Measurements from ENCODE around the gene USP3. TPM values are rescaled to one million over a fixed set of nuclear protein-coding genes. Genes with fewer than 3 reads are reported as not detected.

Gene USP3
- total RNA-seq, 2 donors from 2014 or later, result 44.2 to 45.8 TPM

GRCh38 chr15:63491116-63491827 is 13.1 kb upstream of the USP3 start:
- no peak overlapping the region for H3K27ac ChIP-seq

GRCh38 chr15:63491979-63492378 is 12.4 kb upstream of the USP3 start:
- intact Hi-C loops (cut with DNase I), result loop anchor here (10.0 kb wide), 1 partner anchor 573 kb away; no protein-coding TSS in a partner anchor
- no peaks in the 10 kb centered on the region for H3K36me3 ChIP-seq
- TF ChIP-seq POLR2AphosphoS5 (IDR thresholded peaks at IDR 0.05) (no peak), POLR2A (IDR thresholded peaks at IDR 0.05) (no peak), CTCF (IDR thresholded peaks at IDR 0.05) (no peak)
- DNase-seq (ENCODE audit: low spot score), result no peak
- H3K27me3 ChIP-seq (replicated peaks; ENCODE audit: insufficient read depth), result no peaks in the 10 kb centered on the region
- no peaks in the 10 kb centered on the region for H3K4me1 ChIP-seq (replicated peaks)
- no peaks in the 10 kb centered on the region for H3K9me3 ChIP-seq
- WGBS, result 69% methylated on average over 6 of the region's 6 CpGs
- no peak overlapping the region for H3K27ac ChIP-seq
- no peak overlapping the region for H3K4me3 ChIP-seq

More at GRCh38 chr15:63491116-63491827, 13.1 kb upstream of the USP3 start:
- intact Hi-C loops (cut with DNase I), result loop anchor here (10.0 kb wide), 1 partner anchor 574 kb away; no protein-coding TSS in a partner anchor
- TF ChIP-seq POLR2A (IDR thresholded peaks at IDR 0.05) (no peak), CTCF (IDR thresholded peaks at IDR 0.05) (no peak), POLR2AphosphoS5 (IDR thresholded peaks at IDR 0.05) (no peak)
- H3K4me3 ChIP-seq, result no peak overlapping the region
- H3K27me3 ChIP-seq (replicated peaks; ENCODE audit: insufficient read depth), result no peaks in the 10 kb centered on the region
- 74% methylated on average over 5 of the region's 5 CpGs for WGBS
- H3K4me1 ChIP-seq (replicated peaks), result no peaks in the 10 kb centered on the region
- no peaks in the 10 kb centered on the region for H3K36me3 ChIP-seq
- H3K9me3 ChIP-seq, result no peaks in the 10 kb centered on the region
- DNase-seq (ENCODE audit: low spot score), result no peak

DNA sequence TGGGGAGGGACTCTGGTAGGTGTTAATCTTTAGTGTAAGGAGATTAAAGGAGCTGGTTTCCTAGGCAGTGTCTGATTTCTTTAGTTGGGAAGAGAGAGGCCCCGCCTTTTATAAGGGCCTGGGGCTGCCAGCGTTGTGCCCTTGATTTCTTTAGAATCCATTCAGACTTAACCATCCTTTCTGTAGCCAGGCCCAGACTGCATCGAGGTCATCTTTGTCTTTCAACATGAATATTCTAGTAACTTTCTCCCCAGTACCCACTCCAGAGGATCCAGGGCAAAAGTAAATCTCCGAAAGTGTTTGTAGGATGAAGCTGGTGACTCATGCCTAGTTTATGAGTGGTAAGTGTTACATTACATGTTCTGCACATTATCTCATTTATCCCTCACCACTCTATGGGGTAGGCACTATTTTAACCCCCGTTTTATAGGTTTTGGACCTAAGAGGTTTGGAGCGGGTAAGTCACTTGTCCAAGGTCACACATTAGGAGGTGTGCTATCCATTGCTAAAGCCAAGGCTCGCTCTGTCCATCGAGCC is 11.8 kb upstream of the USP3 start:
- intact Hi-C loops (cut with DNase I), result loop anchor here (10.0 kb wide), 1 partner anchor 572 kb away; no protein-coding TSS in a partner anchor
- Histone ChIP-seq H3K4me3 (no peak overlapping the region), H3K27me3 (replicated peaks; ENCODE audit: insufficient read depth) (no peaks in the 10 kb centered on the region), H3K9me3 (no peaks in the 10 kb centered on the region), H3K36me3 (no peaks in the 10 kb centered on the region), H3K27ac (no peak overlapping the region), H3K4me1 (replicated peaks) (no peaks in the 10 kb centered on the region)
- no peak for DNase-seq (ENCODE audit: low spot score)
- WGBS, result 75% methylated on average over 8 of the region's 8 CpGs
- TF ChIP-seq POLR2A (IDR thresholded peaks at IDR 0.05) (no peak), CTCF (IDR thresholded peaks at IDR 0.05) (no peak), POLR2AphosphoS5 (IDR thresholded peaks at IDR 0.05) (no peak)

- Histone ChIP-seq H3K27me3 (replicated peaks; ENCODE audit: insufficient read depth) (no peaks in the 10 kb centered on the region), H3K4me1 (replicated peaks) (no peaks in the 10 kb centered on the region), H3K9me3 (no peaks in the 10 kb centered on the region), H3K4me3 (no peak overlapping the region), H3K36me3 (no peaks in the 10 kb centered on the region), H3K27ac (no peak overlapping the region)
- intact Hi-C loops (cut with DNase I), result loop anchor here (10.0 kb wide), 1 partner anchor 571 kb away; no protein-coding TSS in a partner anchor
- no peak for TF ChIP-seq POLR2A (IDR thresholded peaks at IDR 0.05)
- no peak for TF ChIP-seq CTCF (IDR thresholded peaks at IDR 0.05)
- no peak for TF ChIP-seq POLR2AphosphoS5 (IDR thresholded peaks at IDR 0.05)
- WGBS, result 82% methylated on average over 2 of the region's 2 CpGs
- no peak for DNase-seq (ENCODE audit: low spot score)
These were observed 11.0 kb upstream of the USP3 start for GRCh38 chr15:63493436-63493835.
